Liver (tissue), 3 donors: Measurements from ENCODE around the gene NSL1.

Source experiments
- ATF3 ChIP-seq: IDR thresholded peaks from 2 replicates; pipeline ENCODE4 v1.6.1; 2016; ENCODE audit warnings: antibody characterized with exemption
- CTCF ChIP-seq: fragments of 150-350 bp; IDR thresholded peaks from 2 replicates; pipeline ENCODE4 v1.5.1; 2017; ENCODE audit warnings: improper control_type of control experiment, low read depth, low read length; ENCODE audit not compliant: missing input control
- EGR1 ChIP-seq, 2 donors: IDR thresholded peaks; 2 replicates each; pipeline ENCODE4 v1.6.1; 2016 to 2018; ENCODE audit warnings: antibody characterized with exemption in 2 of 2, low read depth in 2 of 2
- HNF4A ChIP-seq, 2 donors: conservative IDR thresholded peaks; 2 replicates each; pipeline ENCODE4 v1.6.1; 2016; ENCODE audit warnings: antibody characterized with exemption in 2 of 2, mild to moderate bottlenecking in 2 of 2
- MAX ChIP-seq: IDR thresholded peaks from 2 replicates; pipeline ENCODE4 v1.6.1; 2016; ENCODE audit warnings: antibody characterized with exemption
- RAD21 ChIP-seq, 2 donors: IDR thresholded peaks; 2 replicates each; pipeline ENCODE4 v1.6.1; 2016; ENCODE audit warnings: antibody characterized with exemption in 2 of 2, mild to moderate bottlenecking in 2 of 2
- TAF1 ChIP-seq: conservative IDR thresholded peaks from 2 replicates; pipeline ENCODE4 v1.6.1; 2016; ENCODE audit warnings: antibody characterized with exemption, mild to moderate bottlenecking
- YY1 ChIP-seq: IDR thresholded peaks from 2 replicates; pipeline ENCODE4 v1.6.1; 2016; ENCODE audit warnings: antibody characterized with exemption, mild to moderate bottlenecking
- ZBTB33 ChIP-seq: IDR thresholded peaks from 2 replicates; pipeline ENCODE4 v1.6.1; 2016; ENCODE audit warnings: antibody characterized with exemption
- donor health status: healthy.
- donor health status: healthy.

GRCh38 chr1:212680680-212681389, 110.7 kb downstream of the NSL1 start:
- TF ChIP-seq CTCF (no peak), YY1 (no peak), ZBTB33 (no peak), RAD21 (IDR thresholded peaks at IDR 0.05) (no peak), MAX (no peak), HNF4A (conservative IDR thresholded peaks at IDR 0.05) (no peak), EGR1 (IDR thresholded peaks at IDR 0.05; ENCODE audit: low read depth in 2 of 2) (no peak), ATF3 (no peak), TAF1 (no peak)
